Ishikawa (cell line): ENCODE results near the gene ZBTB46.
A peak's percentile ranks its signal among the peaks of the same experiment; 100 is the strongest.

Source experiments
- CEBPB ChIP-seq: IDR thresholded peaks from 2 replicates; pipeline ENCODE4 v1.6.1; 2012
- EGR1 ChIP-seq: IDR thresholded peaks from 2 replicates; pipeline ENCODE4 v1.6.1; 2012
- EP300 ChIP-seq: IDR thresholded peaks from 2 replicates; pipeline ENCODE4 v1.6.1; 2012; ENCODE audit warnings: borderline replicate concordance
- YY1 ChIP-seq: IDR thresholded peaks from 2 replicates; pipeline ENCODE4 v1.6.1; 2012; ENCODE audit warnings: low read depth

GRCh38 chr20:63835021-63835858, 4.2 kb upstream of the ZBTB46 start:
- no peak for TF ChIP-seq YY1
- no peak for TF ChIP-seq CEBPB
- peak; percentile 32; the same call in 1 of the 2 replicates for TF ChIP-seq EP300
- TF ChIP-seq EGR1, result no peak
